Upper lobe of left lung (tissue), 4 donors: ENCODE measurements around the gene MARK3.

Experiments used
- POLR2A ChIP-seq, 4 donors: fragments of 450-650 bp; IDR thresholded peaks; one replicate each; pipeline ENCODE4 v1.5.1; 2016 to 2017; ENCODE audit warnings: antibody characterized with exemption in 4 of 4, mild to moderate bottlenecking in 2 of 4
- POLR2AphosphoS5 ChIP-seq, 2 donors: sonication (generic); formaldehyde crosslinking; IDR thresholded peaks; one replicate each; pipeline ENCODE4 v1.5.1; 2017; ENCODE audit warnings: antibody characterized with exemption in 2 of 2

DNA sequence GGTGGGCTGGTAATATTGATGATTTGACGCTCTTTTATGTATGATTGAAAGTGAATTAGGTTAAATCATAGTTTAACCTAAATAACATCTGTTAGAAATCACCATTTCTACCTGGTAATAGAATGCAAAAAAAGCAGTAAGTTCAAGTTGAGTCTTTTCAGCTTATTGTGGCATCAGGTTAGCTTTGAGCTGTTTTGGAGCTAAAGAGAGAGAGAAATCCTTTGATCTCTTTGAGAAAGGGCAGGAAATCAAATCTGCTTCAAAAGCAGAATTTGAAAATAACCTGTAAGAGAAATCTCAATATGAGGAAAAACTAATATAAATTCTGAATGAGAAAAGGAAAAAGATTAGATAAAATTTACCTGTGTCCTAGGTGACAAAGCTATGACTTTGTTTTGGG, 75.2 kb downstream of the MARK3 start:
- TF ChIP-seq POLR2A (IDR thresholded peaks at IDR 0.05) = no peak
- TF ChIP-seq POLR2AphosphoS5 (IDR thresholded peaks at IDR 0.05) = no peak
